Activated CD4-positive, CD25-positive, alpha-beta regulatory T cell treated with anti-CD3 and anti-CD28 coated beads, Interleukin-2, amount 50 U/mL, for 16 hours (primary cell): Measurements from ENCODE around the gene ANKRD42.

ENCODE experiments used
- DNase-seq: peaks from one replicate; pipeline ENCODE4 v3.0.0-alpha.2; 2020; ENCODE audit warnings: low read depth, low spot score

Gene ANKRD42

GRCh38 chr11:83193315-83194280 is at the start of gene ANKRD42:
ANKRD42 (plus strand) TSS chr11:83193712; CDS start chr11:83194671, 959 bp downstream.
- peak; percentile 73 for DNase-seq

GRCh38 chr11:83147895-83148294 is 45.6 kb upstream of the ANKRD42 start:
- DNase-seq = no peak

- DNase-seq = no peak
These were observed 43.1 kb upstream of the ANKRD42 start for GRCh38 chr11:83150450-83150849.

GRCh38 chr11:83151274-83151977 is 42.1 kb upstream of the ANKRD42 start:
- DNase-seq = no peak

- DNase-seq = no peak
These were observed 41.2 kb upstream of the ANKRD42 start for GRCh38 chr11:83152264-83152663.

GRCh38 chr11:83153764-83154163 is 39.7 kb upstream of the ANKRD42 start:
- no peak for DNase-seq

GRCh38 chr11:83156144-83156995 is 37.1 kb upstream of the ANKRD42 start:
- DNase-seq = peak; percentile 96

- no peak for DNase-seq
These were observed 36.4 kb upstream of the ANKRD42 start, which contains the start of gene PCF11 for GRCh38 chr11:83156996-83157593. PCF11 (plus strand) TSS chr11:83157131; CDS start chr11:83157440, 309 bp downstream.

GRCh38 chr11:83157594-83158356 is 35.7 kb upstream of the ANKRD42 start:
- peak; percentile 26 for DNase-seq

- DNase-seq = no peak
These were observed 35.1 kb upstream of the ANKRD42 start for GRCh38 chr11:83158357-83158786.

- no peak for DNase-seq
These were observed 34.3 kb upstream of the ANKRD42 start for GRCh38 chr11:83158965-83159901.

- DNase-seq = no peak
These were observed 33.3 kb upstream of the ANKRD42 start for GRCh38 chr11:83159902-83160865.

GRCh38 chr11:83161610-83162199 is 31.8 kb upstream of the ANKRD42 start:
- DNase-seq = no peak

- no peak for DNase-seq
These were observed 31.1 kb upstream of the ANKRD42 start for GRCh38 chr11:83162377-83162776.

- no peak for DNase-seq
These were observed 27.2 kb upstream of the ANKRD42 start for GRCh38 chr11:83166193-83166866.

GRCh38 chr11:83168756-83169155 is 24.8 kb upstream of the ANKRD42 start:
- no peak for DNase-seq

- no peak for DNase-seq
These were observed 22.6 kb upstream of the ANKRD42 start for GRCh38 chr11:83170865-83171264.
